Omental fat pad (tissue), 4 donors: Measurements from ENCODE around the gene FGF7. TPM values are rescaled to one million over a fixed set of nuclear protein-coding genes. Genes with fewer than 3 reads are reported as not detected.
A peak's percentile ranks its signal among the peaks of the same experiment; 100 is the strongest.
"Not testable (repeated sequence)": the region's sequence is repeated elsewhere in the genome, so short reads cannot be mapped to it uniquely, and the experiment has no call there.

Experiments used
- ATAC-seq: fragments of 150-250 bp; one replicate; pipeline ENCODE4 v1.9.1; 2016; ENCODE audit warnings: mild to moderate bottlenecking, moderate library complexity; ENCODE audit not compliant: low FRiP score
- DNase-seq: peaks from one replicate; pipeline ENCODE4 v3.0.0-alpha.2; 2019; ENCODE audit warnings: low spot score
- total RNA-seq, 4 donors: library from RNA; depleted of rRNA; stranded (reverse); fragments of >200 nt; gene quantifications; one replicate each; pipeline ENCODE4 v1.1.0, GENCODE V29; 2016
- TF ChIP-seq, protein P1 (sequence below), 3 donors: fragments of 450-650 bp; IDR thresholded peaks; one replicate each; pipeline ENCODE4 v1.5.1; 2016 to 2017; ENCODE audit warnings: antibody characterized with exemption in 3 of 3, mild to moderate bottlenecking in 3 of 3, moderate library complexity in 2 of 3

FGF7 gene
- total RNA-seq, 4 donors from 2014 or later = 77.1 to 127 (median 102) TPM

DNA sequence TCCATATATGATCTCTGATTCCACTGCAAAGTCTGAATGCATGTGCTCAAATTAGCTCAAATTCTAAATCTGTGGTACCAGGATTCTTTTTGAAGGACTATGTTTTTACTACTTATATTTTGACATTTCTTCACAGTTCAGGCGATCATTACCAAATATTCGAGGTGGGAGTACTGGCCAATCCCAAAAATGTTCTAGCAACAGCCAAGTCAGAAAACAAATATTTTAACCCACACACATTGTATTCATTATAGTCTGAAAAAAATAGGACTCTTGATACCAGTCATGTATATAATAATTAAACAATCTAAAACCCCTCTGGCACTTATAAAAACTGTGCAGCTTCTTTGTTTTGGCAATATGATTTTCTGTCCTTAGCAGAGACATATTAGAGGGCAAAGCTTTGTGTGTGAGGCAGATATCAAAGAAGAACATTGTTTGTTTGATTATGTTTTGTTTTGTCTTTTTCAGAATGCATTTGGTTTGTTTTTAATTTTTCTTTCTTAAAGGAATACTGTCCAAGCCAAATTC lies 37.4 kb downstream of the FGF7 start:
- DNase-seq (no peak), ATAC-seq (no peak)
- TF ChIP-seq, protein P1, sequence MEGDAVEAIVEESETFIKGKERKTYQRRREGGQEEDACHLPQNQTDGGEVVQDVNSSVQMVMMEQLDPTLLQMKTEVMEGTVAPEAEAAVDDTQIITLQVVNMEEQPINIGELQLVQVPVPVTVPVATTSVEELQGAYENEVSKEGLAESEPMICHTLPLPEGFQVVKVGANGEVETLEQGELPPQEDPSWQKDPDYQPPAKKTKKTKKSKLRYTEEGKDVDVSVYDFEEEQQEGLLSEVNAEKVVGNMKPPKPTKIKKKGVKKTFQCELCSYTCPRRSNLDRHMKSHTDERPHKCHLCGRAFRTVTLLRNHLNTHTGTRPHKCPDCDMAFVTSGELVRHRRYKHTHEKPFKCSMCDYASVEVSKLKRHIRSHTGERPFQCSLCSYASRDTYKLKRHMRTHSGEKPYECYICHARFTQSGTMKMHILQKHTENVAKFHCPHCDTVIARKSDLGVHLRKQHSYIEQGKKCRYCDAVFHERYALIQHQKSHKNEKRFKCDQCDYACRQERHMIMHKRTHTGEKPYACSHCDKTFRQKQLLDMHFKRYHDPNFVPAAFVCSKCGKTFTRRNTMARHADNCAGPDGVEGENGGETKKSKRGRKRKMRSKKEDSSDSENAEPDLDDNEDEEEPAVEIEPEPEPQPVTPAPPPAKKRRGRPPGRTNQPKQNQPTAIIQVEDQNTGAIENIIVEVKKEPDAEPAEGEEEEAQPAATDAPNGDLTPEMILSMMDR (IDR thresholded peaks at IDR 0.05) = no peak

DNA sequence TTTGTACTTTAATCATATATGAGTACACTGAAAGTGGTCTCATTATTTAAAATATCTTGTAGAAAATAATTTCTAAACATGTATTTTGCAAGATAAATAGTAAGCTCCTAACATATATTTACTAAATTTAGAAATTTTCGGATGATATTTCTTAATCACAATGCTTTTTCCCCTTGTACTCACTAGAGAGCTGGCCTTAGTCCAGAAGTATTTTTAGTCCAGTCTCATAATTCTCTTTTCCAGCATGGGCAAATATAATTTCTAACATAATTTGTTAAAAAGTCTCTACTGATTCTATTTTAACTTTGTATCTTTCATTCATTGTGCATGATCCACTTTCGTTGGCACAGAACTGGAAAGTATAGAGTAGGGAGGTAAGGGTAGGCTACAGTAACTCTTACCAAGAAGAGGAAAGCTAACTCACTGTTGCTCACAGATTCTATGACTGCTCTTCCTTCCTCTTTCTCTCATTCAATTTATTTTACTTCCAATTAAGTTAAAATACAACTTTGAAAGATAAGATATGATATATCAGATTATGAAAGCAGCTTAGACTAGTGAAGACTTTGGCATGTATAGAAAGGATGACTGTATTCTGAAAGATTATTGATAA lies 39.3 kb downstream of the FGF7 start:
- DNase-seq (no peak), ATAC-seq (no peak)
- TF ChIP-seq, protein P1 (IDR thresholded peaks at IDR 0.05) = no peak

DNA sequence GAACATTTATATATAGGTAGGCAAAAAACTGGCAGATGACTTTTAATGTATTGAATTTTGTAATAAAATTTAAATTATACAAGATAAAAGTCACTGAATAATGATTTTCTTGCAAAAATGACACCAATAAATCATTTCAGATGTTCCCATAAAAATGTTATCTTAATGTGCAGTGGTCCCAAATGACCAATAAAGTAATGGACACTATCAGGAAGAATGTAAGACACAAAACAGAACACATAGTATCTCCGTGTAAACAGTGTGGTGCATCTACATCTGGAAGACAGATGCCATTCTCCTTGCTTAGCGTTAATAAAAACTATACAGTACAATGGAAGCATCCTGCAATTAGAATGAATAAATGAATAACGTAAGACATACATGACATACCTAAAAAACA lies 41.5 kb downstream of the FGF7 start:
- ATAC-seq (no peak), DNase-seq (no peak)
- TF ChIP-seq, protein P1 (IDR thresholded peaks at IDR 0.05) = no peak

DNA sequence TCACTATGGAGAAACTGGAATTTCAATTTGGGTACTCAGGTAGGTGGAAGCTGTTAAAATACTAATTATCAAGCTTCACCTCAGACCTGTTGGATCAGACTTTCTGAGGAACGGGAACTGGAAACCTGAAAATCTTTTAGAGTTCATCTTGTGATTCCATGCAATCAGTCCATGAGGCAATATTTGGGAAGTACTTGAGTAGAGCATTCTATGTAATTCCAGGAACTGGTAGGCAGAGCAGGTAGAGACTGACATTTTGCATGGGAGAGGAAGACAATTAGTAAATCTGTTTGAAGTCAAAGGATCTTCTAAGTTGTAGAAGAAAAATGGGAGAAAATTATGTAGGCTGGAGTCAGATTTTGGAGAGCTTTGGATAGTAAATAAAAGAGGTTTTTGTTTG lies 43.1 kb downstream of the FGF7 start:
- ATAC-seq (no peak), DNase-seq (no peak)
- TF ChIP-seq, protein P1 (IDR thresholded peaks at IDR 0.05) = no peak

DNA sequence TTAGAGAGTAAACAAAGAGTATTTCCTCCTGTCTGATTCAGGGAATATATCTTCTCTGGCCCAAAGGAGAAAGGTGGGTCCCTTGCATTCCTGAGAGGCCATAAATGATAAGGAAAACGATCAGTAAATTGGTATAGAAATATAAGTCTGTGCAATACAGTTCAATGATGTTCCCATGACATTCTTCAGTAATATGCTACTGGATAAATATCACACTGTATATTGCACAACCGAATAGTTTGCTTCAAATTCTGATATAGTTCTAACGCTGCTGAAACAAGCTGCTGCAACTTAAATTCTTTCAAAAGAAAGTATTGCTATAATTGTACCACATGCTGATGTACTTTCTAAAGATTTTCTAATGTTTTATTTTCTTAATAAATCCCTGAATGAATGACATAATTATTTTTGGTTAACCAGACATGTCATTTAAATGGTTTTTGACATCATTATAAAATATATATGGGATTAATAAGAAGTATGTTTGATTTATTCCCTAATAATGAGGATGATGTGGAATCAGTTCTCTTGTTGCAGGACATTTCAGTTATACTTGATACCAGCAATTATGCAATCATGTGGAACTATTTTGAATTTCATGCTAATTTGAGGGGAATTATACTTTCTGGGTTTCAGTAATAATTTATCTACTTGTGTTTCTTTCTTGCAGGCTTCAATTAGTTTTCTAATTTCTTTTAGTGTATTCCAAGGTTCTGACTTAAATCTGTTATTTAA lies 44.9 kb downstream of the FGF7 start:
- TF ChIP-seq, protein P1 (IDR thresholded peaks at IDR 0.05) = no peak
- ATAC-seq = no peak
- DNase-seq = no peak

DNA sequence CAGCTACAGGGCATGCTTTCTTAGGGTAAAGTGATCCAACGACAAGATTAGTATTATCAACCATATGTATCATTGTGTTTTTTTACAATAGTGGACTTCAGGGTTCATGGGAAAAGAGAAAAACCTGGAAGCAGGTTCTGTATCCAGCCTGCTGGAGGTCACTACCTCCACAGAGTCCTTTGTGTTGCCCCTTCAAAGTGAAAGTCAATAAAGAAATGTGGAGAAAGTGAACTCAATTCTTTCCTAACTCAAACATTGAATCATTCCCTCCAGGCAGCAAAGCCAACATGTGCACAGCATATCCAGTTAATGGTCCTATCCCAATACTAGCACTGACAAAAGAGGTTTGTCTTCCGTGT lies 45.4 kb downstream of the FGF7 start:
- no peak for ATAC-seq
- DNase-seq = no peak
- TF ChIP-seq, protein P1 (IDR thresholded peaks at IDR 0.05) = no peak

DNA sequence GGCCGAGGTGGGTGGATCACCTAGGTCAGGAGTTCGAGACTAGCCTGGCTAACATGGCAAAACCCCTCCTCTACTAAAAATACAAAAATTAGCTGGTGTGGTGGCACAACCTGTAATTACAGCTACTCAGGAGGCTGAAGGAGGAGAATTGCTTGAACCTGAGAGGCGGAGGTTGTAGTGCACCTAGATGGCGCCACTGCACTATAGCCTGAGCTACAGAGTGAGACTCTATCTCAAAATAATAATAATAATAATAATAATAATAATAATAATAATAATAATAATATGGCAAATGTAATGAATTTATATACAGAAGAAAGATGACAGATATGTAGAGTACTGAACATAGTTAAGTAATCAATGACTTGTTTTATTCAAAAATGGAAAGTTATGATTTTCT lies 48.2 kb downstream of the FGF7 start:
- DNase-seq = peak; percentile 23
- ATAC-seq = not testable (repeated sequence)
